HEK293 (cell line): ENCODE measurements around the gene SLC8A3.

Experiments used
- CTCF ChIA-PET: fragments of 350-600 bp; formaldehyde crosslinking; extraction: SDS; loops from one replicate; lab custom pipeline; 2021; ENCODE audit warnings: antibody characterized with exemption; lab: Yijun Ruan, JAX
- POLR2A ChIA-PET: fragments of 300-600 bp; formaldehyde crosslinking; extraction: SDS; loops from one replicate; lab custom pipeline; 2020; ENCODE audit warnings: antibody characterized with exemption, inconsistent platforms; lab: Yijun Ruan, JAX
- H3K27ac ChIP-seq: fragments of 200-500 bp; sonication (Bioruptor generic); 2 replicates; pipeline ENCODE4 v1.5.1; 2014; ENCODE audit warnings: low read depth, low read length, control low read depth, inconsistent platforms; ENCODE audit errors: extremely low read depth
- H3K36me3 ChIP-seq, 2 experiments: fragments of 200-500 bp in 1 of 2; sonication (Bioruptor generic) in 1 of 2; 1 replicate in 1 of 2; 2 replicates in 1 of 2; pipeline ENCODE4 v1.5.1; 2014 to 2017; ENCODE audit warnings: inconsistent platforms in 2 of 2, low read length in 2 of 2; ENCODE audit not compliant: control insufficient read depth in 2 of 2, insufficient read depth in 1 of 2
- H3K4me1 ChIP-seq: fragments of 200-500 bp; sonication (Bioruptor generic); 2 replicates; pipeline ENCODE4 v1.5.1; 2014; ENCODE audit warnings: mild to moderate bottlenecking, low read length, inconsistent platforms; ENCODE audit not compliant: control insufficient read depth, insufficient read depth
- H3K4me3 ChIP-seq: 2 replicates; pipeline ENCODE4 v1.5.1; 2011; ENCODE audit warnings: low read depth, mild to moderate bottlenecking, control low read depth, low read length, moderate library complexity
- H3K9me3 ChIP-seq: fragments of 200-500 bp; sonication (Bioruptor generic); 2 replicates; pipeline ENCODE4 v1.5.1; 2014; ENCODE audit warnings: low read depth, low read length, inconsistent platforms; ENCODE audit not compliant: control insufficient read depth, insufficient read depth
- BCL6B ChIP-seq: fragments of 450-650 bp; formaldehyde crosslinking; IDR thresholded peaks from 2 replicates; pipeline ENCODE4 v1.5.1; 2017; ENCODE audit warnings: missing biosample characterization, missing genetic modification characterization
- HOXC10 ChIP-seq: sonication (generic); formaldehyde crosslinking; IDR thresholded peaks from 2 replicates; pipeline ENCODE4 v1.8.1; 2023; ENCODE audit warnings: mild to moderate bottlenecking, missing genetic modification reagents
- KLF9 ChIP-seq: fragments of 450-650 bp; formaldehyde crosslinking; IDR thresholded peaks from 2 replicates; pipeline ENCODE4 v1.5.1; 2016; ENCODE audit warnings: missing biosample characterization, missing genetic modification characterization, low read depth
- OSR2 ChIP-seq: fragments of 450-650 bp; formaldehyde crosslinking; IDR thresholded peaks from 2 replicates; pipeline ENCODE4 v1.5.1; 2016; ENCODE audit warnings: missing biosample characterization, missing genetic modification characterization
- OVOL3 ChIP-seq: fragments of 450-650 bp; formaldehyde crosslinking; IDR thresholded peaks from 2 replicates; pipeline ENCODE4 v1.5.1; 2016; ENCODE audit warnings: missing biosample characterization, missing genetic modification characterization
- PRDM4 ChIP-seq: fragments of 450-650 bp; formaldehyde crosslinking; IDR thresholded peaks from 2 replicates; pipeline ENCODE4 v1.5.1; 2017; ENCODE audit warnings: missing biosample characterization, missing genetic modification characterization
- SETDB1 ChIP-seq: IDR thresholded peaks from one replicate; pipeline ENCODE4 v1.6.1; 2017; ENCODE audit warnings: mild to moderate bottlenecking, low read length, moderate library complexity, mixed read lengths; ENCODE audit not compliant: insufficient read length
- SP3 ChIP-seq: fragments of 450-650 bp; formaldehyde crosslinking; IDR thresholded peaks from 2 replicates; pipeline ENCODE4 v1.5.1; 2016; ENCODE audit warnings: missing biosample characterization, missing genetic modification characterization
- ZNF175 ChIP-seq: fragments of 450-650 bp; formaldehyde crosslinking; IDR thresholded peaks from 2 replicates; pipeline ENCODE4 v1.5.1; 2016; ENCODE audit warnings: missing biosample characterization, missing genetic modification characterization
- ZNF280C ChIP-seq: fragments of 450-650 bp; formaldehyde crosslinking; IDR thresholded peaks from 2 replicates; pipeline ENCODE4 v1.5.1; 2016; ENCODE audit warnings: missing biosample characterization, missing genetic modification characterization
- ZNF501 ChIP-seq: fragments of 450-650 bp; formaldehyde crosslinking; IDR thresholded peaks from 2 replicates; pipeline ENCODE4 v1.5.1; 2016; ENCODE audit warnings: missing biosample characterization, missing genetic modification characterization
- ZNF514 ChIP-seq: fragments of 450-650 bp; formaldehyde crosslinking; IDR thresholded peaks from 2 replicates; pipeline ENCODE4 v1.5.1; 2016; ENCODE audit warnings: missing biosample characterization, missing genetic modification characterization
- ZNF610 ChIP-seq: fragments of 450-650 bp; formaldehyde crosslinking; IDR thresholded peaks from 2 replicates; pipeline ENCODE4 v1.5.1; 2016; ENCODE audit warnings: missing biosample characterization, missing genetic modification characterization, borderline replicate concordance
- ZNF664 ChIP-seq: fragments of 450-650 bp; formaldehyde crosslinking; IDR thresholded peaks from 2 replicates; pipeline ENCODE4 v1.5.1; 2016; ENCODE audit warnings: missing biosample characterization, missing genetic modification characterization
- TF ChIP-seq, protein P1 (sequence below): fragments of 450-650 bp; formaldehyde crosslinking; IDR thresholded peaks from 2 replicates; pipeline ENCODE4 v1.5.1; 2016; ENCODE audit warnings: missing biosample characterization, missing genetic modification characterization, low read depth
- TF ChIP-seq, protein P2 (sequence below): fragments of 450-650 bp; formaldehyde crosslinking; IDR thresholded peaks from 2 replicates; pipeline ENCODE4 v1.5.1; 2017; ENCODE audit warnings: missing biosample characterization, missing genetic modification characterization
- TF ChIP-seq, protein P3 (sequence below): fragments of 450-650 bp; formaldehyde crosslinking; IDR thresholded peaks from 2 replicates; pipeline ENCODE4 v1.5.1; 2016; ENCODE audit warnings: missing biosample characterization, missing genetic modification characterization

The SLC8A3 gene

GRCh38 chr14:70000601-70001000 lies 188.2 kb downstream of the SLC8A3 start:
- Histone ChIP-seq H3K4me3 (no peak overlapping the region), H3K27ac (no peak overlapping the region; the same call in 1 of the 2 replicates), H3K9me3 (no peaks in the 10 kb centered on the region), H3K36me3 (no peaks in the 10 kb centered on the region), H3K4me1 (peaks cover 46% of the 10 kb centered on the region)
- TF ChIP-seq ZNF280C (no peak), SETDB1 (no peak), KLF9 (tag by site-specific recombination) (no peak), ZNF664 (no peak), HOXC10 (CRISPR knock-in tag) (no peak), ZNF175 (tag by site-specific recombination) (no peak), OSR2 (tag by site-specific recombination) (no peak), ZNF514 (tag by site-specific recombination) (no peak)
- TF ChIP-seq, protein P1, sequence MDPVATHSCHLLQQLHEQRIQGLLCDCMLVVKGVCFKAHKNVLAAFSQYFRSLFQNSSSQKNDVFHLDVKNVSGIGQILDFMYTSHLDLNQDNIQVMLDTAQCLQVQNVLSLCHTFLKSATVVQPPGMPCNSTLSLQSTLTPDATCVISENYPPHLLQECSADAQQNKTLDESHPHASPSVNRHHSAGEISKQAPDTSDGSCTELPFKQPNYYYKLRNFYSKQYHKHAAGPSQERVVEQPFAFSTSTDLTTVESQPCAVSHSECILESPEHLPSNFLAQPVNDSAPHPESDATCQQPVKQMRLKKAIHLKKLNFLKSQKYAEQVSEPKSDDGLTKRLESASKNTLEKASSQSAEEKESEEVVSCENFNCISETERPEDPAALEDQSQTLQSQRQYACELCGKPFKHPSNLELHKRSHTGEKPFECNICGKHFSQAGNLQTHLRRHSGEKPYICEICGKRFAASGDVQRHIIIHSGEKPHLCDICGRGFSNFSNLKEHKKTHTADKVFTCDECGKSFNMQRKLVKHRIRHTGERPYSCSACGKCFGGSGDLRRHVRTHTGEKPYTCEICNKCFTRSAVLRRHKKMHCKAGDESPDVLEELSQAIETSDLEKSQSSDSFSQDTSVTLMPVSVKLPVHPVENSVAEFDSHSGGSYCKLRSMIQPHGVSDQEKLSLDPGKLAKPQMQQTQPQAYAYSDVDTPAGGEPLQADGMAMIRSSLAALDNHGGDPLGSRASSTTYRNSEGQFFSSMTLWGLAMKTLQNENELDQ (tag by site-specific recombination): no peak
- ChIA-PET POLR2A (interaction anchor here (0.6 kb wide), 1 partner anchor 122 kb away, joined by 7 read pairs; no protein-coding TSS in a partner anchor), CTCF (interaction anchor here (0.9 to 3.9 kb wide), 3 partner anchors 13 to 182 kb away, joined by 3 to 20 read pairs (median 3); no protein-coding TSS in a partner anchor)

DNA sequence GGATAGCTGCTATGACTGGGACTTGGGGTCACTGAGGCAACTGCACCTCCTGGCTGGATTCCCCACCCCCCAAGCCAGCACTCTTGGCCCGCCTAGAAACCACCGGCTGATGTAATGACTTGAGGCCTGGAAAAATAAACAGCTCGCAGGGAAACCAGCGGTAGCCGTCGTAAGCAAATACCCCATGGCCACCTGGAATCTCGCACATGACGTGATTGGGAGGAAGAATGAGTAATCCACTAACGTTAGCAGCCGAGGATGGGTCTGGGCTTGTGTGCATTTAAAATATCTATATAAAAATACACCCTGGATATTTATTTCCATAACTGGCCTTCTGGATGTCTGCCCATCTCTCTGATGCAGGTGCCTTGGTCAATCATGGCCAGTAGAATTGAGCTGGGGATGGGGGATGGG lies 189.5 kb downstream of the SLC8A3 start:
- peaks cover 0 to 6% of the 10 kb centered on the region in 2 experiments; a peak in 1 of 3 replicates for H3K36me3 ChIP-seq
- peaks cover 44% of the 10 kb centered on the region for H3K4me1 ChIP-seq
- H3K4me3 ChIP-seq: no peak overlapping the region
- CTCF ChIA-PET: interaction anchor here (1.0 to 3.9 kb wide), 3 partner anchors 14 to 223 kb away, joined by 3 to 20 read pairs (median 4); no protein-coding TSS in a partner anchor
- peak overlapping the region; percentile 80 for H3K27ac ChIP-seq
- POLR2A ChIA-PET: interaction anchor here (0.6 to 1.6 kb wide), 3 partner anchors 118 to 233 kb away, joined by 3 to 18 read pairs (median 4); partner anchors contain the start of genes SMOC1 and SRSF5
- H3K9me3 ChIP-seq: no peaks in the 10 kb centered on the region
- TF ChIP-seq SP3 (peak; percentile 44; the same call in 1 of the 2 replicates), ZNF501 (0 out of 2 replicates have a peak, but pooled peaks have one; percentile 59), OVOL3 (0 out of 2 replicates have a peak, but pooled peaks have one; percentile 82), ZNF610 (0 out of 2 replicates have a peak, but pooled peaks have one; percentile 33), PRDM4 (tag by site-specific recombination) (peak; percentile 100), BCL6B (tag by site-specific recombination) (peak; percentile 54; the same call in 1 of the 2 replicates)
- TF ChIP-seq, protein P2, sequence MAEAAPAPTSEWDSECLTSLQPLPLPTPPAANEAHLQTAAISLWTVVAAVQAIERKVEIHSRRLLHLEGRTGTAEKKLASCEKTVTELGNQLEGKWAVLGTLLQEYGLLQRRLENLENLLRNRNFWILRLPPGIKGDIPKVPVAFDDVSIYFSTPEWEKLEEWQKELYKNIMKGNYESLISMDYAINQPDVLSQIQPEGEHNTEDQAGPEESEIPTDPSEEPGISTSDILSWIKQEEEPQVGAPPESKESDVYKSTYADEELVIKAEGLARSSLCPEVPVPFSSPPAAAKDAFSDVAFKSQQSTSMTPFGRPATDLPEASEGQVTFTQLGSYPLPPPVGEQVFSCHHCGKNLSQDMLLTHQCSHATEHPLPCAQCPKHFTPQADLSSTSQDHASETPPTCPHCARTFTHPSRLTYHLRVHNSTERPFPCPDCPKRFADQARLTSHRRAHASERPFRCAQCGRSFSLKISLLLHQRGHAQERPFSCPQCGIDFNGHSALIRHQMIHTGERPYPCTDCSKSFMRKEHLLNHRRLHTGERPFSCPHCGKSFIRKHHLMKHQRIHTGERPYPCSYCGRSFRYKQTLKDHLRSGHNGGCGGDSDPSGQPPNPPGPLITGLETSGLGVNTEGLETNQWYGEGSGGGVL: peak; percentile 58
- TF ChIP-seq, protein P3, sequence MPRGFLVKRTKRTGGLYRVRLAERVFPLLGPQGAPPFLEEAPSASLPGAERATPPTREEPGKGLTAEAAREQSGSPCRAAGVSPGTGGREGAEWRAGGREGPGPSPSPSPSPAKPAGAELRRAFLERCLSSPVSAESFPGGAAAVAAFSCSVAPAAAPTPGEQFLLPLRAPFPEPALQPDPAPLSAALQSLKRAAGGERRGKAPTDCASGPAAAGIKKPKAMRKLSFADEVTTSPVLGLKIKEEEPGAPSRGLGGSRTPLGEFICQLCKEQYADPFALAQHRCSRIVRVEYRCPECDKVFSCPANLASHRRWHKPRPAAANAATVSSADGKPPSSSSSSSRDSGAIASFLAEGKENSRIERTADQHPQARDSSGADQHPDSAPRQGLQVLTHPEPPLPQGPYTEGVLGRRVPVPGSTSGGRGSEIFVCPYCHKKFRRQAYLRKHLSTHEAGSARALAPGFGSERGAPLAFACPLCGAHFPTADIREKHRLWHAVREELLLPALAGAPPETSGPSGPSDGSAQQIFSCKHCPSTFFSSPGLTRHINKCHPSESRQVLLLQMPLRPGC: peak; percentile 92
